IMR-90 (cell line): ENCODE measurements around the gene C14orf180.

ENCODE experiments used
- BHLHE40 ChIP-seq: fragments of 150-350 bp; IDR thresholded peaks from 2 replicates; pipeline ENCODE4 v1.6.1; 2016; ENCODE audit warnings: mild to moderate bottlenecking, low read depth, low read length
- CEBPB ChIP-seq: IDR thresholded peaks from 2 replicates; pipeline ENCODE4 v1.6.1; 2012; ENCODE audit warnings: low read depth, low read length, improper control_type of control experiment
- CHD1 ChIP-seq: IDR thresholded peaks from 2 replicates; pipeline ENCODE4 v1.6.1; 2012; ENCODE audit warnings: low read depth, low read length, improper control_type of control experiment
- FOS ChIP-seq: fragments of 150-350 bp; IDR thresholded peaks from 2 replicates; pipeline ENCODE4 v1.6.1; 2016; ENCODE audit warnings: low read depth, low read length
- MAFK ChIP-seq: IDR thresholded peaks from 2 replicates; pipeline ENCODE4 v1.6.1; 2012; ENCODE audit warnings: low read depth, low read length, improper control_type of control experiment
- MAZ ChIP-seq: IDR thresholded peaks from 2 replicates; pipeline ENCODE4 v1.6.1; 2012; ENCODE audit warnings: low read depth, mild to moderate bottlenecking, low read length, improper control_type of control experiment, moderate library complexity, borderline replicate concordance
- MXI1 ChIP-seq: IDR thresholded peaks from 2 replicates; pipeline ENCODE4 v1.6.1; 2012; ENCODE audit warnings: low read depth, mild to moderate bottlenecking, low read length, moderate library complexity, borderline replicate concordance
- POLR2A ChIP-seq: IDR thresholded peaks from 2 replicates; pipeline ENCODE4 v1.6.1; 2012; ENCODE audit warnings: mild to moderate bottlenecking, low read depth, low read length
- RAD21 ChIP-seq: IDR thresholded peaks from 2 replicates; pipeline ENCODE4 v1.6.1; 2012; ENCODE audit warnings: low read length, improper control_type of control experiment
- SMC3 ChIP-seq: fragments of 150-350 bp; IDR thresholded peaks from 2 replicates; pipeline ENCODE4 v1.6.1; 2016; ENCODE audit warnings: low read depth, mild to moderate bottlenecking, antibody characterized with exemption, low read length, moderate library complexity
- TF ChIP-seq, protein P1 (sequence below): conservative IDR thresholded peaks from 2 replicates; pipeline ENCODE4 v1.5.1; 2012; ENCODE audit warnings: mild to moderate bottlenecking, low read depth, low read length, improper control_type of control experiment
- TF ChIP-seq, protein P2 (sequence below): fragments of 150-350 bp; IDR thresholded peaks from 2 replicates; pipeline ENCODE4 v1.6.1; 2017; ENCODE audit warnings: mild to moderate bottlenecking, antibody characterized with exemption, low read length, low read depth

DNA sequence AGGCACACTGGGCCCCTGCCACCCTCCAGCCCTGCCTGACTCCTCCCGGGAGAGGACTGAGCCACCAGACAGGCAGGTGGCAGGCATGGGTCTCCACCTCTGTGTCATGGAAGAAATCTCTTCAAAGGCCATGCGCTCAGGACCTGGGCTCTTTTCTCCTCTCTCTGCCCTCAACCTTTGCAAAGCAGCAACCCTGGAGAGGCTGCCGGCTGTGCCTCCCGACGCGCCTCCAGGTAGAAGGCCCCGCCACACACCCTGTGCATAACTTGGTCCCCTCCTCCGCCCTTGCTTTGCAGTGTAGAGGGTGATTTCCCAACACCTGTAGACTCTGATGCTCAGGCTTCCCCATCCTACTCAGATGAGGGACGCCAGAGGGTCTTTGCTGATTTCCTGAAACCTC is 53.2 kb downstream of the C14orf180 start:
- TF ChIP-seq, protein P1, sequence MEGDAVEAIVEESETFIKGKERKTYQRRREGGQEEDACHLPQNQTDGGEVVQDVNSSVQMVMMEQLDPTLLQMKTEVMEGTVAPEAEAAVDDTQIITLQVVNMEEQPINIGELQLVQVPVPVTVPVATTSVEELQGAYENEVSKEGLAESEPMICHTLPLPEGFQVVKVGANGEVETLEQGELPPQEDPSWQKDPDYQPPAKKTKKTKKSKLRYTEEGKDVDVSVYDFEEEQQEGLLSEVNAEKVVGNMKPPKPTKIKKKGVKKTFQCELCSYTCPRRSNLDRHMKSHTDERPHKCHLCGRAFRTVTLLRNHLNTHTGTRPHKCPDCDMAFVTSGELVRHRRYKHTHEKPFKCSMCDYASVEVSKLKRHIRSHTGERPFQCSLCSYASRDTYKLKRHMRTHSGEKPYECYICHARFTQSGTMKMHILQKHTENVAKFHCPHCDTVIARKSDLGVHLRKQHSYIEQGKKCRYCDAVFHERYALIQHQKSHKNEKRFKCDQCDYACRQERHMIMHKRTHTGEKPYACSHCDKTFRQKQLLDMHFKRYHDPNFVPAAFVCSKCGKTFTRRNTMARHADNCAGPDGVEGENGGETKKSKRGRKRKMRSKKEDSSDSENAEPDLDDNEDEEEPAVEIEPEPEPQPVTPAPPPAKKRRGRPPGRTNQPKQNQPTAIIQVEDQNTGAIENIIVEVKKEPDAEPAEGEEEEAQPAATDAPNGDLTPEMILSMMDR = no peak
- no peak for TF ChIP-seq SMC3
- TF ChIP-seq FOS = no peak
- TF ChIP-seq CHD1 = no peak
- no peak for TF ChIP-seq MAFK
- no peak for TF ChIP-seq MXI1
- TF ChIP-seq CEBPB = no peak
- TF ChIP-seq RAD21 = no peak
- TF ChIP-seq, protein P2, sequence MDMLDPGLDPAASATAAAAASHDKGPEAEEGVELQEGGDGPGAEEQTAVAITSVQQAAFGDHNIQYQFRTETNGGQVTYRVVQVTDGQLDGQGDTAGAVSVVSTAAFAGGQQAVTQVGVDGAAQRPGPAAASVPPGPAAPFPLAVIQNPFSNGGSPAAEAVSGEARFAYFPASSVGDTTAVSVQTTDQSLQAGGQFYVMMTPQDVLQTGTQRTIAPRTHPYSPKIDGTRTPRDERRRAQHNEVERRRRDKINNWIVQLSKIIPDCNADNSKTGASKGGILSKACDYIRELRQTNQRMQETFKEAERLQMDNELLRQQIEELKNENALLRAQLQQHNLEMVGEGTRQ = no peak
- no peak for TF ChIP-seq BHLHE40
- no peak for TF ChIP-seq POLR2A
- no peak for TF ChIP-seq MAZ
